ENCODE data around the gene FAM227B.

FAM227B gene

DNA sequence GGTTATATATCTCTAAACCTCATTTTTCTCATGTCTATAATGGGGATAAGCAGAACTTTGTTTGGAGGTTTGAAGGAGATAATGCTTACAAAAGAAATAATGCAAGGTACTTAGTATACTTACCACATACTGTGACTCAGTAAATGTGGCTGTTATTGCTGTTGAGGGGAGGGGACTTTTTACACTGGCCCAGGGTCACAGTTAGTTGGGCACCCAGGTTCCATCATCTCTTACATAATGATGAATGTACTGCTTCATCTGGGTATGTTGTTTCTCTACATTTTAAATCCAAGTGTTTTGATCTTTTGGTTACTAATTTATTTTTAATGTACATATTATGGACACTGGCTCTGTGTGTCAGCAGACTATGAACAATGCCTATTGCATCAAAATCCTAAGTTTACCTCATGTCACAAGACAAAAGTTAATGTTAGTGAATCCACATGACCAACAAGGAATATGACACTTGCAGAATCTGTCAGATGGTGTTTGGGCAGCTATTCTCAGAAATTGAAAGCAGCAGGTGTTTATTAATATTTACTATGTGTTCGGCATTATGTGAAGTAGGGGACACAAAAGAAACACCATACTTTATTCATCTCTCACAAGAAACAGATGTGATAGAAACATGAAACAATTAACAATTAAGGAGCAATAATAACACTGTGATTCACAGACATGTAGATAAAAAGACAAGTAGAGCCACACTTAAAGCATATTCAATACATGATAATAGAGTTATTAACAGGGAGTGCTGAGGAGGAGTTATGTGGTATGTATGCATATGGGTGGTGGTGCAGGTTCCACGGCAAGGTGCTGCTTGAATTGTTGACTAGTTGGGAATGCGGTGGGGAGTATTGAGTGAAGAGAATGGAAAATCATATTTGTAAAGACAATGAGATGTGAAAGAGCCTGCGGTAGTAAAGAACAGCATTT, 340.8 kb downstream of the FAM227B start:
- DNase-seq (ENCODE audit: insufficient read length, low spot score) (no peak), FAIRE-seq (no peak)

DNA sequence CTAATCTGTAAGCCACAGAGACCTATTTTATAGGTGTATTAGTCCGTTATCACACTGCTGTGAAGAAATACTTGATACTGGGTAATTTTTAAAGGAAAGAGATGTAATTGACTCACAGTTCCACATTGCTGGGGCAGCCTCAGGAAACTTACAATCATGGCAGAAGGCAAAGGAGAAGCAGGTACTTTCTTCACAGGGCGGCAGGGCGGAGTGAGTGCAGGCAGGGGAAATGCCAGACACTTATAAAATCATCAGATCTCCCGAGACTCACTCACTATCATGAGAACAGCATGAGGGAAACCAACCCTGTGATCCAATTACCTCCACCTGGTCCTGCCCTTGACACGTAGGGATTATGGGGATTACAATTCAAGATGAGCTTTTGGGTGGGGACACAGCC, 341.9 kb downstream of the FAM227B start:
- FAIRE-seq (no peak), DNase-seq (ENCODE audit: insufficient read length, low spot score) (no peak)
- TF ChIP-seq PAX5 (IDR thresholded peaks at IDR 0.05; ENCODE audit: insufficient read depth, low read length, severe bottlenecking) (no peak), SPI1 (IDR thresholded peaks at IDR 0.05; ENCODE audit: low read depth, low read length) (no peak), POU2F2 (IDR thresholded peaks at IDR 0.05; ENCODE audit: low read depth, low read length) (no peak), POLR2AphosphoS5 (IDR thresholded peaks at IDR 0.05; ENCODE audit: low read depth, low read length) (no peak), POLR2A (IDR thresholded peaks at IDR 0.05; ENCODE audit: low read depth, low read length) (no peak), TAF1 (IDR thresholded peaks at IDR 0.05; ENCODE audit: low read depth, low read length) (no peak)

More for the DNA sequence above, 340.8 kb downstream of the FAM227B start:
- no peak for TF ChIP-seq TAF1 (IDR thresholded peaks at IDR 0.05; ENCODE audit: low read depth, low read length)
- TF ChIP-seq POU2F2 (IDR thresholded peaks at IDR 0.05; ENCODE audit: low read depth, low read length) = no peak
- no peak for TF ChIP-seq PAX5 (IDR thresholded peaks at IDR 0.05; ENCODE audit: insufficient read depth, low read length, severe bottlenecking)
- no peak for TF ChIP-seq SPI1 (IDR thresholded peaks at IDR 0.05; ENCODE audit: low read depth, low read length)
- TF ChIP-seq POLR2A (IDR thresholded peaks at IDR 0.05; ENCODE audit: low read depth, low read length) = no peak
- no peak for TF ChIP-seq POLR2AphosphoS5 (IDR thresholded peaks at IDR 0.05; ENCODE audit: low read depth, low read length)

Data from GM12891 (cell line).